GM12878 (cell line): ENCODE data around the gene PADI4. TPM values are rescaled to one million over a fixed set of nuclear protein-coding genes. Genes with fewer than 3 reads are reported as not detected.

Experiments used
- ATAC-seq: fragments of 200-7000 bp; cut with Tn5 transposase; 3 replicates; pipeline ENCODE4 v1.9.1; 2020; ENCODE audit warnings: mild to moderate bottlenecking, moderate library complexity
- BruUV-seq: library from RNA; stranded (reverse); fragments of 400-500 nt; replicated peaks from 2 replicates; lab custom pipeline; 2021; lab: Mats Ljungman, UMichigan
- CTCF ChIA-PET: fragments of 300-600 bp; sonication (Branson Sonifier 250); formaldehyde crosslinking; extraction: SDS; loops from one replicate; lab custom pipeline; 2021; ENCODE audit warnings: inconsistent platforms; lab: Yijun Ruan, JAX
- POLR2A ChIA-PET: fragments of 350-600 bp; formaldehyde crosslinking; extraction: SDS; loops from one replicate; lab custom pipeline; 2021; ENCODE audit warnings: inconsistent platforms; lab: Charles Lee
- RAD21 ChIA-PET: fragments of 300-600 bp; sonication (Branson Sonifier 250); formaldehyde crosslinking; loops from one replicate; lab custom pipeline; 2023; ENCODE audit warnings: antibody characterized with exemption; ENCODE audit not compliant: unreplicated experiment; lab: Charles Lee
- SMC1A ChIA-PET: fragments of 300-600 bp; sonication (Branson Sonifier 250); formaldehyde crosslinking; loops from one replicate; lab custom pipeline; 2023; ENCODE audit not compliant: unreplicated experiment, uncharacterized antibody; lab: Charles Lee
- DNase-seq: peaks from one replicate; pipeline ENCODE4 v3.0.0-alpha.2; 2011; ENCODE audit warnings: low read depth, low spot score
- FAIRE-seq: peaks from 3 replicates; lab custom pipeline; 2011; peaks lifted over from hg19 to GRCh38; lab: Jason Lieb, UNC
- H2AFZ ChIP-seq: 2 replicates; pipeline ENCODE4 v1.6.0; 2011; ENCODE audit warnings: low read depth, low read length, control low read depth; ENCODE audit not compliant: control insufficient read depth
- H3K27ac ChIP-seq: 2 replicates; pipeline ENCODE4 v1.5.1; 2011; ENCODE audit warnings: control low read depth; ENCODE audit not compliant: control insufficient read depth, insufficient read depth
- H3K27me3 ChIP-seq, 2 experiments: replicated peaks in 1 of 2; 2 replicates each; pipeline versions ENCODE4 v1.6.0 to v1.6.1; 2011; ENCODE audit warnings: low read length in 1 of 2; ENCODE audit not compliant: control insufficient read depth in 2 of 2, insufficient read depth in 2 of 2
- H3K36me3 ChIP-seq, 2 experiments: 2 replicates each; pipeline ENCODE4 v1.5.1; 2011; ENCODE audit warnings: low read length in 1 of 2; ENCODE audit not compliant: control insufficient read depth in 2 of 2, insufficient read depth in 2 of 2
- H3K4me1 ChIP-seq: 2 replicates; pipeline ENCODE4 v1.6.1; 2011; ENCODE audit warnings: mild to moderate bottlenecking, low read length, moderate library complexity, mixed read lengths; ENCODE audit not compliant: control insufficient read depth, insufficient read depth
- H3K4me2 ChIP-seq: 2 replicates; pipeline ENCODE4 v1.6.0; 2011; ENCODE audit warnings: control low read depth; ENCODE audit not compliant: control insufficient read depth, insufficient read depth
- H3K4me3 ChIP-seq: fragments of 200-600 bp; sonication (generic); 2 replicates; pipeline ENCODE4 v1.5.1; 2016
- H3K79me2 ChIP-seq: 2 replicates; pipeline ENCODE4 v1.6.0; 2011; ENCODE audit warnings: low read length; ENCODE audit not compliant: control insufficient read depth, insufficient read depth
- H3K9ac ChIP-seq: 2 replicates; pipeline ENCODE4 v1.8.0; 2011; ENCODE audit warnings: low read length, control low read depth, mixed read lengths; ENCODE audit not compliant: control insufficient read depth, insufficient read depth
- H3K9me3 ChIP-seq: replicated peaks from 3 replicates; pipeline ENCODE4 v1.5.1; 2011; ENCODE audit warnings: mild to moderate bottlenecking, low read length; ENCODE audit not compliant: control insufficient read depth, insufficient read depth
- H4K20me1 ChIP-seq: 2 replicates; pipeline ENCODE4 v1.6.0; 2011; ENCODE audit not compliant: control insufficient read depth, insufficient read depth
- CTCF ChIP-seq, 3 experiments: IDR thresholded peaks in 2 of 3; conservative IDR thresholded peaks in 1 of 3; 2 replicates each; pipeline ENCODE4 v1.5.1; 2011; ENCODE audit warnings: low read depth in 3 of 3, low read length in 3 of 3, mild to moderate bottlenecking in 3 of 3, control low read depth in 2 of 3, moderate library complexity in 2 of 3, inconsistent platforms in 1 of 3, mixed read lengths in 1 of 3; ENCODE audit not compliant: control insufficient read depth in 2 of 3, insufficient read depth in 1 of 3; ENCODE audit errors: extremely low read depth in 1 of 3
- JUNB ChIP-seq: IDR thresholded peaks from 2 replicates; pipeline ENCODE4 v1.6.1; 2016; ENCODE audit warnings: antibody characterized with exemption, mild to moderate bottlenecking
- MYB ChIP-seq: fragments of 150-350 bp; IDR thresholded peaks from 2 replicates; pipeline ENCODE4 v1.6.1; 2014; ENCODE audit warnings: mild to moderate bottlenecking, low read depth, low read length, borderline replicate concordance
- RB1 ChIP-seq: fragments of 450-650 bp; formaldehyde crosslinking; IDR thresholded peaks from 2 replicates; pipeline ENCODE4 v1.6.1; 2017; ENCODE audit warnings: mild to moderate bottlenecking, borderline replicate concordance
- ZNF592 ChIP-seq: fragments of 450-650 bp; IDR thresholded peaks from 2 replicates; pipeline ENCODE4 v1.6.1; 2017; ENCODE audit warnings: mild to moderate bottlenecking, moderate library complexity
- WGBS: methylation state at CpG from one replicate; pipeline ENCODE4 v1.1.6; 2016; ENCODE audit warnings: low lambda C conversion rate; ENCODE audit not compliant: insufficient replicate concordance, insufficient coverage; ENCODE audit errors: missing lambda C conversion rate; 5-methylcytosine and 5-hydroxymethylcytosine counted together
- in situ Hi-C: fragments of 300-500 bp; cut with MboI; formaldehyde crosslinking; loops from 9 replicates; pipeline ENCODE4 v1.14.3; 2018; ENCODE audit warnings: mixed read lengths
- intact Hi-C: fragments of 100-400 bp; cut with micrococcal nuclease; formaldehyde crosslinking; loops from one replicate; pipeline ENCODE4 v1.14.2; 2022; ENCODE audit not compliant: unreplicated experiment
- polyA plus RNA-seq, 11 experiments: library from polyadenylated mRNA; depleted of rRNA in 4 of 11; unstranded in 6 of 11; stranded (reverse) in 5 of 11; fragments of >200 nt; fragmentation: Nextera tagmentation in 4 of 11; fragmentation: Illumina TruSeq in 1 of 11; extraction: Ambion mirVana in 4 of 11; extraction: Trizol in 1 of 11; gene quantifications; 1 replicate in 1 of 11; 2 replicates in 10 of 11; pipeline versions ENCODE4 v1.2.1 to v1.2.3, GENCODE V29; 2011 to 2016; ENCODE audit warnings: inconsistent platforms in 2 of 11, missing spikeins in 2 of 11, low read depth in 1 of 11
- total RNA-seq, 4 experiments: library from RNA; depleted of rRNA in 3 of 4; stranded (reverse); fragments of >200 nt in 3 of 4; fragmentation: Illumina TruSeq in 1 of 4; extraction: Trizol in 1 of 4; gene quantifications; 2 replicates each; pipeline versions ENCODE4 v1.2.1 to v1.2.3, GENCODE V29; 2013 to 2021
- TF ChIP-seq, protein P1 (sequence below): fragments of 450-650 bp; IDR thresholded peaks from 2 replicates; pipeline ENCODE4 v1.6.1; 2014; ENCODE audit warnings: mild to moderate bottlenecking
- TF ChIP-seq, protein P2 (sequence below): fragments of 450-650 bp; formaldehyde crosslinking; IDR thresholded peaks from 2 replicates; pipeline ENCODE4 v1.4.0; 2022; ENCODE audit warnings: mild to moderate bottlenecking, moderate library complexity
- TF ChIP-seq, protein P3 (sequence below): fragments of 450-650 bp; IDR thresholded peaks from 2 replicates; pipeline ENCODE4 v1.6.1; 2018; ENCODE audit warnings: borderline replicate concordance, mild to moderate bottlenecking; ENCODE audit not compliant: partially characterized antibody

The PADI4 gene
- total and polyA plus RNA-seq, 10 of the 15 experiments (the other 5 are each of a cell fraction or from before 2014, with no cell fraction given), result 0.08 to 0.47 (median 0.15) TPM; not detected in 3

DNA sequence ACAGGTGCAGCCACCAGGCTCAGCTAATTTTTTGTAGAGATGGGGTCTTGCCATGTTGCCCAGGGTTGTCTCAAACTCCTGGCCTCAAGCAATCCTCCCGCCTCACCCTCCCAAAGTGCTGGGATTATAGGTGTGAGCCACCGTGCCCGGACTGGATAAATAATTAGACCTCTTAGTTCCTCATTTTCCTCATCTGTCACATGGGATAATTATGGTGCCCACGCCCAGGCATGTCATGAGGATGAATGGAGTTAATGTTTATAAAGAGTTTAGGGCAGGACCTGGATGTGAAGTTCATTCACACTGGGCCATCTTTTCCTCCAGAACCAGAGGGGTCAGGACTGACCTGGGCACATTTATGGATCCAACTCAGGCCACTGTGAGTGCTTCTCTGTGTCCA lies 35.4 kb upstream of the PADI4 start:
- Histone ChIP-seq H3K9ac (no peak overlapping the region), H4K20me1 (no peaks in the 10 kb centered on the region), H3K79me2 (no peaks in the 10 kb centered on the region), H3K36me3 (no peaks in the 10 kb centered on the region), H3K9me3 (no peaks in the 10 kb centered on the region), H3K27ac (no peak overlapping the region), H3K4me3 (no peak overlapping the region), H2AFZ (no peak overlapping the region), H3K27me3 (no peaks in the 10 kb centered on the region), H3K4me1 (peaks cover 10% of the 10 kb centered on the region), H3K4me2 (no peak overlapping the region)
- BruUV-seq, result no TSS peak
- ChIA-PET CTCF (interaction anchor here (0.8 to 1.2 kb wide), 8 partner anchors 8 to 148 kb away, joined by 3 to 4 read pairs (median 3); no protein-coding TSS in a partner anchor), SMC1A (interaction anchor here (1.0 to 2.1 kb wide), 4 partner anchors 9 to 33 kb away, joined by 3 to 5 read pairs (median 4); no protein-coding TSS in a partner anchor), RAD21 (interaction anchor here (1.4 to 1.6 kb wide), 2 partner anchors 150 to 212 kb away, joined by 3 read pairs; no protein-coding TSS in a partner anchor), POLR2A (no interaction called here)
- ATAC-seq (no peak), DNase-seq (no peak), FAIRE-seq (no peak)
- intact Hi-C loops (loop anchor here (10.0 kb wide), 1 partner anchor 218 kb away; the partner anchor contains the start of gene SDHB), in situ Hi-C loops (no loop called here)
- 34% methylated on average over 4 of the region's 4 CpGs for WGBS
- TF ChIP-seq, protein P1, sequence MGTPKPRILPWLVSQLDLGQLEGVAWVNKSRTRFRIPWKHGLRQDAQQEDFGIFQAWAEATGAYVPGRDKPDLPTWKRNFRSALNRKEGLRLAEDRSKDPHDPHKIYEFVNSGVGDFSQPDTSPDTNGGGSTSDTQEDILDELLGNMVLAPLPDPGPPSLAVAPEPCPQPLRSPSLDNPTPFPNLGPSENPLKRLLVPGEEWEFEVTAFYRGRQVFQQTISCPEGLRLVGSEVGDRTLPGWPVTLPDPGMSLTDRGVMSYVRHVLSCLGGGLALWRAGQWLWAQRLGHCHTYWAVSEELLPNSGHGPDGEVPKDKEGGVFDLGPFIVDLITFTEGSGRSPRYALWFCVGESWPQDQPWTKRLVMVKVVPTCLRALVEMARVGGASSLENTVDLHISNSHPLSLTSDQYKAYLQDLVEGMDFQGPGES, result no peak
- no peak for TF ChIP-seq ZNF592
- no peak for TF ChIP-seq CTCF (IDR thresholded peaks at IDR 0.05 in 2 of 3, conservative IDR thresholded peaks at IDR 0.05 in 1 of 3; ENCODE audit: control insufficient read depth in 2 of 3, extremely low read depth in 1 of 3, insufficient read depth in 1 of 3, low read depth in 3 of 3, low read length in 3 of 3)
- TF ChIP-seq, protein P2, sequence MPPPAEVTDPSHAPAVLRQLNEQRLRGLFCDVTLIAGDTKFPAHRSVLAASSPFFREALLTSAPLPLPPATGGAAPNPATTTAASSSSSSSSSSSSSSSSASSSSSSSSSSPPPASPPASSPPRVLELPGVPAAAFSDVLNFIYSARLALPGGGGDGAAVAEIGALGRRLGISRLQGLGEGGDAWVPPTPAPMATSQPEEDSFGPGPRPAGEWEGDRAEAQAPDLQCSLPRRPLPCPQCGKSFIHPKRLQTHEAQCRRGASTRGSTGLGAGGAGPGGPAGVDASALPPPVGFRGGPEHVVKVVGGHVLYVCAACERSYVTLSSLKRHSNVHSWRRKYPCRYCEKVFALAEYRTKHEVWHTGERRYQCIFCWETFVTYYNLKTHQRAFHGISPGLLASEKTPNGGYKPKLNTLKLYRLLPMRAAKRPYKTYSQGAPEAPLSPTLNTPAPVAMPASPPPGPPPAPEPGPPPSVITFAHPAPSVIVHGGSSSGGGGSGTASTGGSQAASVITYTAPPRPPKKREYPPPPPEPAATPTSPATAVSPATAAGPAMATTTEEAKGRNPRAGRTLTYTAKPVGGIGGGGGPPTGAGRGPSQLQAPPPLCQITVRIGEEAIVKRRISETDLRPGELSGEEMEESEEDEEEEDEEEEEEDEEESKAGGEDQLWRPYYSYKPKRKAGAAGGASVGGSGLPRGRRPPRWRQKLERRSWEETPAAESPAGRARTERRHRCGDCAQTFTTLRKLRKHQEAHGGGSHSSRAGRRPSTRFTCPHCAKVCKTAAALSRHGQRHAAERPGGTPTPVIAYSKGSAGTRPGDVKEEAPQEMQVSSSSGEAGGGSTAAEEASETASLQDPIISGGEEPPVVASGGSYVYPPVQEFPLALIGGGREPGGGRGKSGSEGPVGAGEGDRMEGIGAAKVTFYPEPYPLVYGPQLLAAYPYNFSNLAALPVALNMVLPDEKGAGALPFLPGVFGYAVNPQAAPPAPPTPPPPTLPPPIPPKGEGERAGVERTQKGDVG (CRISPR knock-in tag), result no peak
- no peak for TF ChIP-seq JUNB
- no peak for TF ChIP-seq MYB
- TF ChIP-seq RB1, result no peak
- TF ChIP-seq, protein P3, sequence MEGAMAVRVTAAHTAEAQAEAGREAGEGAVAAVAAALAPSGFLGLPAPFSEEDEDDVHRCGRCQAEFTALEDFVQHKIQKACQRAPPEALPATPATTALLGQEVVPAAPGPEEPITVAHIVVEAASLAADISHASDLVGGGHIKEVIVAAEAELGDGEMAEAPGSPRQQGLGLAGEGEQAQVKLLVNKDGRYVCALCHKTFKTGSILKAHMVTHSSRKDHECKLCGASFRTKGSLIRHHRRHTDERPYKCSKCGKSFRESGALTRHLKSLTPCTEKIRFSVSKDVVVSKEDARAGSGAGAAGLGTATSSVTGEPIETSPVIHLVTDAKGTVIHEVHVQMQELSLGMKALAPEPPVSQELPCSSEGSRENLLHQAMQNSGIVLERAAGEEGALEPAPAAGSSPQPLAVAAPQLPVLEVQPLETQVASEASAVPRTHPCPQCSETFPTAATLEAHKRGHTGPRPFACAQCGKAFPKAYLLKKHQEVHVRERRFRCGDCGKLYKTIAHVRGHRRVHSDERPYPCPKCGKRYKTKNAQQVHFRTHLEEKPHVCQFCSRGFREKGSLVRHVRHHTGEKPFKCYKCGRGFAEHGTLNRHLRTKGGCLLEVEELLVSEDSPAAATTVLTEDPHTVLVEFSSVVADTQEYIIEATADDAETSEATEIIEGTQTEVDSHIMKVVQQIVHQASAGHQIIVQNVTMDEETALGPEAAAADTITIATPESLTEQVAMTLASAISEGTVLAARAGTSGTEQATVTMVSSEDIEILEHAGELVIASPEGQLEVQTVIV, result no peak
